Neural progenitor cell (in vitro differentiated cells): ENCODE results near the gene PPP2R2B. TPM values are rescaled to one million over a fixed set of nuclear protein-coding genes. Genes with fewer than 3 reads are reported as not detected.

Experiments used
- DNase-seq: peaks from one replicate; pipeline ENCODE4 v3.0.0-alpha.2; 2016; ENCODE audit warnings: low spot score
- H2AFZ ChIP-seq: fragments of 200-600 bp; sonication (generic); replicated peaks from 2 replicates; pipeline ENCODE4 v1.6.1; 2016; ENCODE audit warnings: antibody characterized with exemption
- H3F3A ChIP-seq: fragments of 200-600 bp; sonication (generic); 2 replicates; pipeline ENCODE4 v1.6.1; 2016; ENCODE audit warnings: antibody characterized with exemption, low read depth
- H3K27ac ChIP-seq: fragments of 200-600 bp; sonication (generic); 2 replicates; pipeline ENCODE4 v1.5.1; 2016; ENCODE audit warnings: mild to moderate bottlenecking
- H3K27me3 ChIP-seq: fragments of 200-600 bp; sonication (generic); 2 replicates; pipeline ENCODE4 v1.6.1; 2016; ENCODE audit warnings: mild to moderate bottlenecking, moderate library complexity
- H3K36me3 ChIP-seq: fragments of 200-600 bp; sonication (generic); 2 replicates; pipeline ENCODE4 v1.5.1; 2016
- H3K4me1 ChIP-seq: fragments of 200-600 bp; sonication (generic); 2 replicates; pipeline ENCODE4 v1.6.1; 2016; ENCODE audit warnings: mixed run types
- H3K4me2 ChIP-seq: fragments of 200-600 bp; sonication (generic); 2 replicates; pipeline ENCODE4 v1.6.1; 2016
- H3K4me3 ChIP-seq: fragments of 200-600 bp; sonication (generic); 2 replicates; pipeline ENCODE4 v1.5.1; 2016
- H3K79me2 ChIP-seq: fragments of 200-600 bp; sonication (generic); 2 replicates; pipeline ENCODE4 v1.6.1; 2016; ENCODE audit warnings: low read depth
- H3K9ac ChIP-seq: fragments of 200-600 bp; sonication (generic); 2 replicates; pipeline ENCODE4 v1.6.1; 2016
- H3K9me3 ChIP-seq: fragments of 200-600 bp; sonication (generic); 2 replicates; pipeline ENCODE4 v1.5.1; 2016; ENCODE audit warnings: low read depth
- H4K20me1 ChIP-seq: fragments of 200-600 bp; sonication (generic); 2 replicates; pipeline ENCODE4 v1.6.1; 2016; ENCODE audit warnings: low read depth
- H3K27ac Mint-ChIP-seq: 3 replicates; pipeline ENCODE4 v1.8.0; 2021; ENCODE audit warnings: mixed read lengths
- H3K27me3 Mint-ChIP-seq: 2 replicates; pipeline ENCODE4 v1.8.0; 2022; ENCODE audit warnings: low read depth, mild to moderate bottlenecking, inconsistent platforms, moderate library complexity, mixed read lengths; ENCODE audit not compliant: insufficient read depth
- H3K36me3 Mint-ChIP-seq: 3 replicates; pipeline ENCODE4 v1.8.0; 2021; ENCODE audit warnings: mixed read lengths
- H3K4me1 Mint-ChIP-seq: 3 replicates; pipeline ENCODE4 v1.8.0; 2021; ENCODE audit warnings: mixed read lengths
- H3K4me3 Mint-ChIP-seq: 3 replicates; pipeline ENCODE4 v1.8.0; 2021; ENCODE audit warnings: mild to moderate bottlenecking, moderate library complexity, mixed read lengths
- H3K9me3 Mint-ChIP-seq: 3 replicates; pipeline ENCODE4 v1.8.0; 2020; ENCODE audit warnings: mixed read lengths
- EZH2 ChIP-seq: fragments of 200-600 bp; sonication (generic); IDR thresholded peaks from 2 replicates; pipeline ENCODE4 v1.6.1; 2017; ENCODE audit warnings: antibody characterized with exemption, mild to moderate bottlenecking, moderate library complexity
- EZH2phosphoT487 ChIP-seq: fragments of 200-600 bp; sonication (generic); IDR thresholded peaks from 2 replicates; pipeline ENCODE4 v1.6.1; 2017; ENCODE audit warnings: antibody characterized with exemption
- total RNA-seq: library from RNA; depleted of rRNA; stranded (reverse); fragments of >200 nt; gene quantifications from 2 replicates; pipeline ENCODE4 v1.2.3, GENCODE V29; 2015; ENCODE audit warnings: low replicate concordance
- TF ChIP-seq, protein P1 (sequence below): fragments of 200-600 bp; sonication (generic); IDR thresholded peaks from 2 replicates; pipeline ENCODE4 v1.5.1; 2017; ENCODE audit warnings: antibody characterized with exemption, mild to moderate bottlenecking

PPP2R2B gene
- total RNA-seq, 1 donor from 2014 or later, result 26.6 TPM

DNA sequence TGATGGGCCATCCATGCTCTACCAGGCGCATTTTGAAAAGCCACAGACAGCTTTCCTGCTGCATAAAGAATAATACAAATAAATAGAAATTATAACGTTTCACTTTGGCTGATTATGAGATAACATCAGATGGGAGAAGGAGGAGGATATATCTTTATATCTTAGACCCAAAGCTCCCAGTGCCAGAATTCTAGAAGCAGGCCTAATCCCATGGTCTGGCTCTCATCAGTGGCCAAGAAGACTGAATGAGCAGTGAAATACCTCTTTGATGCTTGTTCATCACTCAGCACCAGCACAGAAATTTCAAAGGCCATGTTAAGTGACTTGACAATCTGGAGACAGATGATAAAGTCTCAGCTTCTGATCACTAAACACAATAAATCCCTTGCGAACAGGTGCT lies 107.6 kb downstream of the PPP2R2B start:
- TF ChIP-seq, protein P1, sequence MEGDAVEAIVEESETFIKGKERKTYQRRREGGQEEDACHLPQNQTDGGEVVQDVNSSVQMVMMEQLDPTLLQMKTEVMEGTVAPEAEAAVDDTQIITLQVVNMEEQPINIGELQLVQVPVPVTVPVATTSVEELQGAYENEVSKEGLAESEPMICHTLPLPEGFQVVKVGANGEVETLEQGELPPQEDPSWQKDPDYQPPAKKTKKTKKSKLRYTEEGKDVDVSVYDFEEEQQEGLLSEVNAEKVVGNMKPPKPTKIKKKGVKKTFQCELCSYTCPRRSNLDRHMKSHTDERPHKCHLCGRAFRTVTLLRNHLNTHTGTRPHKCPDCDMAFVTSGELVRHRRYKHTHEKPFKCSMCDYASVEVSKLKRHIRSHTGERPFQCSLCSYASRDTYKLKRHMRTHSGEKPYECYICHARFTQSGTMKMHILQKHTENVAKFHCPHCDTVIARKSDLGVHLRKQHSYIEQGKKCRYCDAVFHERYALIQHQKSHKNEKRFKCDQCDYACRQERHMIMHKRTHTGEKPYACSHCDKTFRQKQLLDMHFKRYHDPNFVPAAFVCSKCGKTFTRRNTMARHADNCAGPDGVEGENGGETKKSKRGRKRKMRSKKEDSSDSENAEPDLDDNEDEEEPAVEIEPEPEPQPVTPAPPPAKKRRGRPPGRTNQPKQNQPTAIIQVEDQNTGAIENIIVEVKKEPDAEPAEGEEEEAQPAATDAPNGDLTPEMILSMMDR, result no peak
- no peak for TF ChIP-seq EZH2phosphoT487
- Mint-ChIP-seq H3K9me3 (peaks cover 2% of the 10 kb centered on the region), H3K27ac (no peak overlapping the region), H3K4me3 (no peak overlapping the region), H3K27me3 (no peaks in the 10 kb centered on the region), H3K4me1 (peaks cover 11% of the 10 kb centered on the region), H3K36me3 (no peaks in the 10 kb centered on the region)
- H3K4me3 ChIP-seq, result no peak overlapping the region
- no peaks in the 10 kb centered on the region for H3K27me3 ChIP-seq
- H3F3A ChIP-seq, result no peaks in the 10 kb centered on the region
- no peak overlapping the region for H3K27ac ChIP-seq
- H3K4me2 ChIP-seq, result no peak overlapping the region
- DNase-seq, result no peak
- H3K9ac ChIP-seq, result no peak overlapping the region
- H3K9me3 ChIP-seq, result peaks cover 12% of the 10 kb centered on the region
- H4K20me1 ChIP-seq, result no peaks in the 10 kb centered on the region
- H2AFZ ChIP-seq, result no peak overlapping the region
- H3K79me2 ChIP-seq, result no peaks in the 10 kb centered on the region
- peaks cover 22% of the 10 kb centered on the region for H3K4me1 ChIP-seq
- peaks cover 6% of the 10 kb centered on the region for H3K36me3 ChIP-seq

DNA sequence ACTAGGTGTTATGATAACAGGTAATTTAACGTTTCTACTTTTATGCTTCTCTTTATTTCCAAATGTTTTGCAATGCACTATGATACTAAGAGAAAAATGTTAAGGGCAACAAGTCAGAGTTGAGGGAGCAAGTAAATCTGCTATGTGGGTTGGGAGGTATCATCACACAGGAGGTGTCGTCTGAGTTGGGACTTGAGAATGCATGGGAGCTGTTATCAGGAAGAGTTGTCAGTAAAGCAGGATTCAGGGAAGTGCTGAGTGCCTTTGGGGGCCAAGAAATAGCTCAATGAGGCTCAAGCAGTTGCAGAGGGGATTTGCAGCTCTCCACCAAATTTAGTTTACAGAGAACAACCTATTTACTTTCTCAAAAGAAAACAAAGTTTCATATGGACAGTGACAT lies 108.0 kb downstream of the PPP2R2B start:
- Histone ChIP-seq H3K27me3 (no peaks in the 10 kb centered on the region), H2AFZ (no peak overlapping the region), H3K79me2 (no peaks in the 10 kb centered on the region), H3K4me1 (peaks cover 22% of the 10 kb centered on the region), H3K4me3 (no peak overlapping the region), H3K4me2 (no peak overlapping the region), H3F3A (no peaks in the 10 kb centered on the region), H3K27ac (no peak overlapping the region), H3K9me3 (peaks cover 8% of the 10 kb centered on the region), H3K9ac (no peak overlapping the region), H3K36me3 (peaks cover 6% of the 10 kb centered on the region), H4K20me1 (no peaks in the 10 kb centered on the region)
- Mint-ChIP-seq H3K4me1 (peaks cover 11% of the 10 kb centered on the region), H3K27ac (no peak overlapping the region), H3K27me3 (no peaks in the 10 kb centered on the region), H3K4me3 (no peak overlapping the region), H3K36me3 (no peaks in the 10 kb centered on the region), H3K9me3 (peaks cover 2% of the 10 kb centered on the region)
- TF ChIP-seq EZH2 (no peak), EZH2phosphoT487 (no peak)
- TF ChIP-seq, protein P1, result no peak
- no peak for DNase-seq

DNA sequence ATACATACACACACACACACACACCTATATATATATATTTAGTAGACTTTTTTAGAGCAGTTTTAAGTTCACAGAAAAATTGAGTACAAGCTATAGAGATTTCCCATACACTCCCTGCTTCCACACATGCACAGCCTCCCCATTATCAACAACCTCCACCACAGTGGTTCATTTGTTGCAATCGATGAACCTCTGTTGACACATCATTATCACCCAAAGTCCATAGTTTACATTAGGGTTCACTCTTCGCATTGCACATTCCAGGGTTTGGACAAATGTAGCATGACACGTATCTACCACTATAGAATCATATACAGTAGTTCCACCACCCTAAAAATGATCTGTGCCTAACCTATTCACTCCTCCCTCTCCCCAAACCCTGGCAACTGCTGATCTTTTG lies 111.0 kb downstream of the PPP2R2B start:
- Histone ChIP-seq H3K79me2 (no peaks in the 10 kb centered on the region), H3K4me1 (peaks cover 8% of the 10 kb centered on the region), H3K36me3 (no peaks in the 10 kb centered on the region), H3K9ac (no peak overlapping the region), H3K4me3 (no peak overlapping the region), H2AFZ (no peak overlapping the region), H3K9me3 (no peaks in the 10 kb centered on the region), H4K20me1 (no peaks in the 10 kb centered on the region), H3K27me3 (no peaks in the 10 kb centered on the region), H3K4me2 (no peak overlapping the region), H3K27ac (no peak overlapping the region), H3F3A (no peaks in the 10 kb centered on the region)
- TF ChIP-seq EZH2 (no peak), EZH2phosphoT487 (no peak)
- TF ChIP-seq, protein P1, result no peak
- Mint-ChIP-seq H3K27ac (no peak overlapping the region), H3K36me3 (no peaks in the 10 kb centered on the region), H3K4me1 (peaks cover under 1% of the 10 kb centered on the region), H3K4me3 (no peak overlapping the region), H3K27me3 (no peaks in the 10 kb centered on the region), H3K9me3 (no peaks in the 10 kb centered on the region)
- no peak for DNase-seq

DNA sequence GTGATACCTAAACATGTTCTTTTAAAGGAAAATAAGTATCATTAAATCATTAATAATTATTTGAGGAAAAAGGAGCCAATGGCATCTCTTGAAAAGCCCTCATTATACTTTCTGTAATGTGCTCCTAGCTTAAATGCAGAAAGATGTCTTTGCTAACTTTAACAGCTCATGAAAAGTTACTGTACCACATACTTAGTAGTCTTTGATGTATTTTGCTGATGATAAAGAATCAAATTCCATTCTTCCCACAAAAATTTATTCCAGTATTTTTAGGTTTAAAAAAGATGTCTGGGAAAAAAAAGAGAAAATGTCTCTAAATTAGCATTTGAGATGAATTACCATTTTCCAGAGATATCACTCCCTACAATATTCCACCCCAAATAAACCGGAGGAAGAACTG lies 112.5 kb downstream of the PPP2R2B start:
- no peaks in the 10 kb centered on the region for H3K27me3 Mint-ChIP-seq
- no peak overlapping the region for H3K4me3 Mint-ChIP-seq
- Histone ChIP-seq H3K4me1 (peaks cover 6% of the 10 kb centered on the region), H3K9ac (no peak overlapping the region), H4K20me1 (no peaks in the 10 kb centered on the region), H3K4me3 (no peak overlapping the region), H3K79me2 (no peaks in the 10 kb centered on the region), H3F3A (no peaks in the 10 kb centered on the region), H3K9me3 (no peaks in the 10 kb centered on the region), H3K4me2 (no peak overlapping the region), H3K27me3 (no peaks in the 10 kb centered on the region), H2AFZ (no peak overlapping the region), H3K36me3 (no peaks in the 10 kb centered on the region), H3K27ac (no peak overlapping the region)
- TF ChIP-seq, protein P1, result no peak
- no peak for TF ChIP-seq EZH2
- TF ChIP-seq EZH2phosphoT487, result no peak
- H3K4me1 Mint-ChIP-seq, result no peaks in the 10 kb centered on the region
- no peak for DNase-seq
- no peaks in the 10 kb centered on the region for H3K9me3 Mint-ChIP-seq
- H3K27ac Mint-ChIP-seq, result no peak overlapping the region
- no peaks in the 10 kb centered on the region for H3K36me3 Mint-ChIP-seq
